ENCODE results near the gene CHKB. TPM values are rescaled to one million over a fixed set of nuclear protein-coding genes. Genes with fewer than 3 reads are reported as not detected.
A peak's percentile ranks its signal among the peaks of the same experiment; 100 is the strongest.
"Not testable (repeated sequence)": the region's sequence is repeated elsewhere in the genome, so short reads cannot be mapped to it uniquely, and the experiment has no call there.

Gene CHKB
- total RNA-seq, 1 donor from 2014 or later: 88.1 TPM

DNA sequence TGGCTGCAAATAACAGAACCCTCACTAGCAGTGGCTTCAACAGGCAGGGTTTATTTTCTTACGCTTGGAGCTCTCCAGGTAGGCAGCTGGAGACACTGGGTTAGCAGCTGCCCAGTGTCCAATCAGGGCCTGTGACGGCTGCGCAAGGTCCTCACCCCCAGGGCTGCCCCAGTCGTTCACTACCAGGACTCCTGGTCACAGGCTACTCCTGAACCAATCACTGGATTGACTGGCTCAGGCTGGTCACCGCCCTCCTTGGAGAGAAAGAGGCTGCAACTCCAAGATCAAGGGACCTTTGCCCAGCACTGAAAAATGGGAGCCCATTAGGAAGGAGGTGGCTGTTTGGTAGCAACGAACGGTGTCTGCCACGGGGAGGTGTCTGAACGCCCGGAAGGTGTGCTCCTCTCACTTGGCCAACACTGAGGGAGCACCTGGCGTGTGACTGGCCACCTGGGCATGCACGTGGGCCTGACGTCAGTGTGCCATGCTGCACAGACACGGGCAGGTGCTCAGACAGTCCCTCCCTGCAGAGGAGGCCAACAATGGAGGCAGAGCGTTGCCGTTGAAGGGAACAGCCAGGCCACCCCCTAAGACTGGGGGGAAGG, 40.2 kb upstream of the CHKB start:
- peaks cover 34% of the 10 kb centered on the region for H3K27me3 Mint-ChIP-seq (ENCODE audit: low read depth)
- TF ChIP-seq, protein P1, sequence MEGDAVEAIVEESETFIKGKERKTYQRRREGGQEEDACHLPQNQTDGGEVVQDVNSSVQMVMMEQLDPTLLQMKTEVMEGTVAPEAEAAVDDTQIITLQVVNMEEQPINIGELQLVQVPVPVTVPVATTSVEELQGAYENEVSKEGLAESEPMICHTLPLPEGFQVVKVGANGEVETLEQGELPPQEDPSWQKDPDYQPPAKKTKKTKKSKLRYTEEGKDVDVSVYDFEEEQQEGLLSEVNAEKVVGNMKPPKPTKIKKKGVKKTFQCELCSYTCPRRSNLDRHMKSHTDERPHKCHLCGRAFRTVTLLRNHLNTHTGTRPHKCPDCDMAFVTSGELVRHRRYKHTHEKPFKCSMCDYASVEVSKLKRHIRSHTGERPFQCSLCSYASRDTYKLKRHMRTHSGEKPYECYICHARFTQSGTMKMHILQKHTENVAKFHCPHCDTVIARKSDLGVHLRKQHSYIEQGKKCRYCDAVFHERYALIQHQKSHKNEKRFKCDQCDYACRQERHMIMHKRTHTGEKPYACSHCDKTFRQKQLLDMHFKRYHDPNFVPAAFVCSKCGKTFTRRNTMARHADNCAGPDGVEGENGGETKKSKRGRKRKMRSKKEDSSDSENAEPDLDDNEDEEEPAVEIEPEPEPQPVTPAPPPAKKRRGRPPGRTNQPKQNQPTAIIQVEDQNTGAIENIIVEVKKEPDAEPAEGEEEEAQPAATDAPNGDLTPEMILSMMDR (conservative IDR thresholded peaks at IDR 0.05): no peak
- H3K4me3 Mint-ChIP-seq: no peak overlapping the region
- no peaks in the 10 kb centered on the region for H3K9me3 Mint-ChIP-seq
- H3K27ac Mint-ChIP-seq (ENCODE audit: unreplicated experiment): no peak overlapping the region
- H3K4me1 Mint-ChIP-seq: peaks cover 24% of the 10 kb centered on the region
- no peaks in the 10 kb centered on the region for H3K36me3 Mint-ChIP-seq (ENCODE audit: low read depth)
- no peak for DNase-seq (ENCODE audit: low read depth, low spot score)

DNA sequence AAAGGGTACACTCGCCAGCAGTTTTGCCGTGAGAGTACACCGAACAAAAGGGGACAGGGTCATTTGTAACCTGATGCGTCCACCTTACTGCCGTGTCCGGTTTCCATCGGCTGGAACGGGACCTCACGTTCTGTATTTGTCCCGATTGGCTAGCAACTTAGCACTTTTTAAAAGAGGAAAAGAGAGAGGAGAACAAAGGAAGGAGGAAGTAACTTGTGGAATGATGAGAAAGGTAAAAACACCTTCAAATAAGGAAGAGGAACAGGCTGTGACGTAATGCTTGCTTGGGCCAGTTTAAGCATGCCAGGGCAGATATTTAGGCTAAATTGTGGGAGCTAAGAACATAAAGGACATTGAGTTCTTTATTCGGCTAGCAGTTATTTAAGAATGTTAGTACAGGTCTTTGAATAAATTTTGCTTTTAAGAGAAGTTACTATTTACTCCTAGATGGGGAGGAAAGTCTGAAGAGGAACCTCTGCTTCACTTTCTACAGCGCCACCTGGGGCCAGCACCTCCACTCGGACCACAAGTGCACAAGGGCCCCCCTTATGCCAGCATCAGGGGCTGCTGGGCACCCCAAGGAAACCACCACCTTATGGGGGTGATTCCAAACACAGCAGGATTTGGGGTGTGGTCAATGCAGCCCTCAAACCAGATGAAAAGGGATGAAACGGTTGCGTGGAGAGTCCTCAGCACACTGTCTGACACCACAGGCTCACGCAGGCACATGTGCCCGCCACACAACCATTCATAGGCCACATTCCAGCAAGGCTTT, 39.5 kb upstream of the CHKB start:
- TF ChIP-seq, protein P1 (conservative IDR thresholded peaks at IDR 0.05): no peak
- Mint-ChIP-seq H3K27me3 (ENCODE audit: low read depth) (peaks cover 34% of the 10 kb centered on the region), H3K27ac (ENCODE audit: unreplicated experiment) (no peak overlapping the region)

DNA sequence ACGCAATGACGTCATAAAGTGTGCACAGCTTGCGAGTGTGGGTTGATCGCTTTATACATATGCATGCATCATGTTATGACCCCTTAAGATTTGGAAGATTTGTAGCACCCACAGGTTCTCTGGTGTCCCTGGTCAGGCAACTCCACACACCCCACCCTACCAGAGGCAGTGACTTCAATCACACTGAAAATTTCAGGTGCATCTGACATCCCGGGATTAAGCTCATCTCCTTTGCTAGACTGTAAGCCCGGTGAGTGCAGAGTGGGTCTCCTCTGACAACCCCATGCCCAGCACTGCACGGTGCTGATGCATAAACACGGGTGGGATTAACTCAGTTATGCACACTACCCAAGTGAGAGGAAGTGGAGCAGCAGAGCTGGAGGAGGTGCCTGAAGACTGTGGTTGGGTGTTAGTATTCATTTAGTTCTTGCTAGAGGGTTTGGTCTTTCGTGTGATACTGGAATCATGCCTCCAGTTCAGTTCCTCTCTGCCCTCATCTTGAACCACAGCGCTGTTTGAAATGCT, 38.8 kb upstream of the CHKB start:
- TF ChIP-seq, protein P1 (conservative IDR thresholded peaks at IDR 0.05): no peak
- no peak for DNase-seq (ENCODE audit: low read depth, low spot score)
- peaks cover 24% of the 10 kb centered on the region for H3K4me1 Mint-ChIP-seq
- no peaks in the 10 kb centered on the region for H3K36me3 Mint-ChIP-seq (ENCODE audit: low read depth)
- peaks cover 34% of the 10 kb centered on the region for H3K27me3 Mint-ChIP-seq (ENCODE audit: low read depth)
- no peak overlapping the region for H3K27ac Mint-ChIP-seq (ENCODE audit: unreplicated experiment)
- no peaks in the 10 kb centered on the region for H3K9me3 Mint-ChIP-seq
- peak overlapping the region; percentile 76 for H3K4me3 Mint-ChIP-seq

More for the DNA sequence above, 39.5 kb upstream of the CHKB start:
- DNase-seq (ENCODE audit: low read depth, low spot score): no peak
- Mint-ChIP-seq H3K4me3 (peak overlapping the region; percentile 35), H3K4me1 (peaks cover 24% of the 10 kb centered on the region), H3K9me3 (no peaks in the 10 kb centered on the region), H3K36me3 (ENCODE audit: low read depth) (no peaks in the 10 kb centered on the region)

DNA sequence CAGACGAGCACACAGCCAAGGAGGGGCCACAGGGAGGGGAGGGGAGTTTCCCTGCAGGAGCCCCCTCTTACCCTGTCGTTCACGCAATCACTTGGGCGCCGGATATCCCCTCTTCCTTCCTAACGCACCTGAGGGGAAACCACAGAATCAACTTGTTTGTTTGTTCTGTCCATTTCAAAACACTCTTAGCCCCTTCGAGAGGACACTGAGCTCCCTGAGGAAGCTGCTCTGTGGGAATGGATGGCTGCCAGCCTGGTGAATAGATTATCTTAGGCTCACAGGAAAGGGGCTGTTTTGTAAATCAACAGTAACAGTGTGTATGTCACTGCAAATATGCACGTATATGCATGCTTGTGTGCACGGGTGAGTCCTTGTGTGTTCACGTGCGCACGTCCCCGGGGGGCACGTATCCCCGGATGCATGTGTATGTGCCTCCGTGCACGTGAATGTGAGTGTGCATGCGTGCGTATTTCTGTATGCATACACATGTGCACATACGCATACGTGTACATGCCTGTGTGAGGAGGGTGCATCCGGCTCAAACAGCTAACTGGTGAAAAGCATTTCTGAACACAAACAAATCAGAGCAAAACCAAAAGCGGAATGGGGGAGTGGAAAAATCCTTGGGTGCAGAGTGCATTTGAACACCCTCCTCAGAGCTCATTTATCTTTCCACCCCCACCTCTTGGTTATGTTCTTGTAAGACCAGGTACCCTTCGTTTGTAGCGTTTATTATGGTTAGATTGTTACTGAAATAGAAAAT, 38.1 kb upstream of the CHKB start:
- TF ChIP-seq, protein P1 (conservative IDR thresholded peaks at IDR 0.05): no peak
- Mint-ChIP-seq H3K9me3 (no peaks in the 10 kb centered on the region), H3K27me3 (ENCODE audit: low read depth) (peaks cover 34% of the 10 kb centered on the region), H3K4me3 (peak overlapping the region; percentile 76), H3K4me1 (peaks cover 24% of the 10 kb centered on the region), H3K27ac (ENCODE audit: unreplicated experiment) (no peak overlapping the region), H3K36me3 (ENCODE audit: low read depth) (no peaks in the 10 kb centered on the region)
- no peak for DNase-seq (ENCODE audit: low read depth, low spot score)

DNA sequence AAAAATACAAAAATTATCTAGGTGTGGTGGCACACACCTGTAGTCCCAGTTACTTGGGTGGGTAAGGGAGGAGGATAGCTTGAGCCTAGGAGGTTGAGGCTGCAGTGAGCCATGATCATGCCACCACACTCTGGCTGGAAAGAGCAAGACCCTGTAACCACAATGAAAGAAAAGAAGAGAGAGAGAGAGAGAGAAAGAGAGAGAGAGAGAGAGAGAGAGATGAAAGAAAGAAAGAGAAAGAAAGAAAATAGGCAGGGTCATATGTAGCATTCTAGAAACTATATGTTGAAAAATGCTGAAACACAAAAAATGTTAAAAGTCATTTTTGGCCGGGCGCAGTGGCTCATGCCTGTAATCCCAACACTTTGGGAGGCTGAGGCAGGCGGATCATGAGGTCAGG, 31.6 kb upstream of the CHKB start:
- peaks cover 12% of the 10 kb centered on the region for H3K27me3 Mint-ChIP-seq (ENCODE audit: low read depth)
- not testable (repeated sequence) for H3K36me3 Mint-ChIP-seq (ENCODE audit: low read depth)

More for the DNA sequence above, 31.6 kb upstream of the CHKB start:
- H3K9me3 Mint-ChIP-seq; H3K4me1 Mint-ChIP-seq; H3K4me3 Mint-ChIP-seq; H3K27ac Mint-ChIP-seq (ENCODE audit: unreplicated experiment); DNase-seq (ENCODE audit: low read depth, low spot score): not testable (repeated sequence)
